Upper lobe of left lung (tissue), 6 donors: ENCODE measurements around the gene WDR11. TPM values are rescaled to one million over a fixed set of nuclear protein-coding genes. Genes with fewer than 3 reads are reported as not detected.

Experiments used
- ATAC-seq, 2 donors: fragments of 200-7000 bp; cut with Tn5 transposase; one replicate each; pipeline ENCODE4 v1.9.1; 2022; ENCODE audit warnings: mild to moderate bottlenecking in 2 of 2, moderate library complexity in 2 of 2; ENCODE audit not compliant: low FRiP score in 2 of 2
- DNase-seq, 2 donors: peaks; one replicate each; pipeline ENCODE4 v3.0.0-alpha.2; 2019 to 2020
- H3K27ac ChIP-seq, 4 donors: fragments of 200-600 bp; sonication (generic); one replicate each; pipeline ENCODE4 v1.5.1; 2016 to 2019
- H3K27me3 ChIP-seq, 4 donors: fragments of 200-600 bp; sonication (generic); one replicate each; pipeline ENCODE4 v1.5.1; 2017 to 2019
- H3K36me3 ChIP-seq, 4 donors: fragments of 200-600 bp; sonication (generic); one replicate each; pipeline ENCODE4 v1.5.1; 2016 to 2019
- H3K4me1 ChIP-seq, 4 donors: fragments of 200-600 bp; sonication (generic); one replicate each; pipeline ENCODE4 v1.5.1; 2018 to 2019
- H3K4me3 ChIP-seq, 4 donors: fragments of 200-600 bp; sonication (generic); one replicate each; pipeline ENCODE4 v1.5.1; 2017 to 2019; ENCODE audit warnings: mild to moderate bottlenecking in 2 of 4, moderate library complexity in 1 of 4
- H3K9me3 ChIP-seq, 4 donors: fragments of 200-600 bp; sonication (generic); one replicate each; pipeline ENCODE4 v1.5.1; 2018 to 2019
- CTCF ChIP-seq, 6 experiments: fragments of 450-650 bp in 4 of 6; fragments of 200-600 bp in 2 of 6; sonication (generic) in 2 of 6; IDR thresholded peaks; one replicate each; pipeline ENCODE4 v1.5.1; 2016 to 2019; ENCODE audit warnings: antibody characterized with exemption in 6 of 6
- EP300 ChIP-seq, 4 donors: sonication (generic); formaldehyde crosslinking; IDR thresholded peaks; one replicate each; pipeline ENCODE4 v1.5.1; 2017; ENCODE audit warnings: antibody characterized with exemption in 4 of 4, control low read depth in 2 of 4
- POLR2A ChIP-seq, 4 donors: fragments of 450-650 bp; IDR thresholded peaks; one replicate each; pipeline ENCODE4 v1.5.1; 2016 to 2017; ENCODE audit warnings: antibody characterized with exemption in 4 of 4, mild to moderate bottlenecking in 2 of 4
- POLR2AphosphoS5 ChIP-seq, 2 donors: sonication (generic); formaldehyde crosslinking; IDR thresholded peaks; one replicate each; pipeline ENCODE4 v1.5.1; 2017; ENCODE audit warnings: antibody characterized with exemption in 2 of 2
- WGBS, 2 donors: methylation state at CpG; one replicate each; pipeline ENCODE4 v1.1.5; 2017 to 2018; 5-methylcytosine and 5-hydroxymethylcytosine counted together
- total RNA-seq, 6 donors: library from RNA; depleted of rRNA in 4 of 6; stranded (reverse); fragments of >200 nt in 4 of 6; gene quantifications; one replicate each; pipeline versions ENCODE4 v1.1.0 to v1.2.1, GENCODE V29; 2016 to 2021
- donor health status: DM: no; HTN: no; CAD: no; lungs with moderate emphysema.
- donor health status: DM: no; HTN: yes; CAD: no; lungs with severe emphysema.

The WDR11 gene
- total RNA-seq, 6 donors from 2014 or later = 35.6 to 69.1 (median 40.4) TPM

GRCh38 chr10:120832106-120832505, 19.1 kb upstream of the WDR11 start:
- Histone ChIP-seq H3K4me3 (no peak overlapping the region), H3K27me3 (no peaks in the 10 kb centered on the region), H3K36me3 (no peaks in the 10 kb centered on the region), H3K4me1 (no peaks in the 10 kb centered on the region), H3K27ac (no peak overlapping the region), H3K9me3 (no peaks in the 10 kb centered on the region)
- no peak for DNase-seq
- WGBS, 2 donors = 81 to 87% methylated on average over 8 to 9 of the region's 9 CpGs
- TF ChIP-seq EP300 (IDR thresholded peaks at IDR 0.05) = no peak
- TF ChIP-seq POLR2A (IDR thresholded peaks at IDR 0.05) = no peak
- no peak for TF ChIP-seq CTCF (IDR thresholded peaks at IDR 0.05)
- TF ChIP-seq POLR2AphosphoS5 (IDR thresholded peaks at IDR 0.05) = no peak
- ATAC-seq = no peak

GRCh38 chr10:120833222-120833928, 17.8 kb upstream of the WDR11 start:
- Histone ChIP-seq H3K9me3 (no peaks in the 10 kb centered on the region), H3K4me3 (no peak overlapping the region), H3K27me3 (no peaks in the 10 kb centered on the region), H3K27ac (no peak overlapping the region), H3K4me1 (no peaks in the 10 kb centered on the region), H3K36me3 (no peaks in the 10 kb centered on the region)
- 61 to 74% methylated on average over 6 of the region's 6 CpGs for WGBS, 2 donors
- DNase-seq = no peak
- no peak for ATAC-seq
- no peak for TF ChIP-seq POLR2A (IDR thresholded peaks at IDR 0.05)
- TF ChIP-seq EP300 (IDR thresholded peaks at IDR 0.05) = no peak
- no peak for TF ChIP-seq POLR2AphosphoS5 (IDR thresholded peaks at IDR 0.05)
- TF ChIP-seq CTCF (IDR thresholded peaks at IDR 0.05) = no peak

GRCh38 chr10:120835603-120836002, 15.6 kb upstream of the WDR11 start:
- no peaks in the 10 kb centered on the region for H3K9me3 ChIP-seq
- H3K36me3 ChIP-seq = no peaks in the 10 kb centered on the region
- no peak overlapping the region for H3K27ac ChIP-seq
- no peak for TF ChIP-seq CTCF (IDR thresholded peaks at IDR 0.05)
- TF ChIP-seq EP300 (IDR thresholded peaks at IDR 0.05) = no peak
- no peak for TF ChIP-seq POLR2A (IDR thresholded peaks at IDR 0.05)
- TF ChIP-seq POLR2AphosphoS5 (IDR thresholded peaks at IDR 0.05) = no peak
- DNase-seq = no peak
- no peak for ATAC-seq
- WGBS, 2 donors = 73 to 83% methylated on average over 2 of the region's 2 CpGs
- no peaks in the 10 kb centered on the region for H3K27me3 ChIP-seq
- no peak overlapping the region for H3K4me3 ChIP-seq
- no peaks in the 10 kb centered on the region for H3K4me1 ChIP-seq

GRCh38 chr10:120838941-120839340, 12.2 kb upstream of the WDR11 start:
- 90 to 95% methylated on average over 3 of the region's 3 CpGs for WGBS, 2 donors
- Histone ChIP-seq H3K4me3 (no peak overlapping the region), H3K36me3 (no peaks in the 10 kb centered on the region), H3K4me1 (no peaks in the 10 kb centered on the region), H3K9me3 (no peaks in the 10 kb centered on the region), H3K27me3 (no peaks in the 10 kb centered on the region), H3K27ac (no peak overlapping the region)
- no peak for ATAC-seq
- DNase-seq = no peak
- TF ChIP-seq POLR2AphosphoS5 (IDR thresholded peaks at IDR 0.05) = no peak
- no peak for TF ChIP-seq POLR2A (IDR thresholded peaks at IDR 0.05)
- TF ChIP-seq EP300 (IDR thresholded peaks at IDR 0.05) = no peak
- no peak for TF ChIP-seq CTCF (IDR thresholded peaks at IDR 0.05)
